ENCODE results near the gene RELA.

RELA gene

DNA sequence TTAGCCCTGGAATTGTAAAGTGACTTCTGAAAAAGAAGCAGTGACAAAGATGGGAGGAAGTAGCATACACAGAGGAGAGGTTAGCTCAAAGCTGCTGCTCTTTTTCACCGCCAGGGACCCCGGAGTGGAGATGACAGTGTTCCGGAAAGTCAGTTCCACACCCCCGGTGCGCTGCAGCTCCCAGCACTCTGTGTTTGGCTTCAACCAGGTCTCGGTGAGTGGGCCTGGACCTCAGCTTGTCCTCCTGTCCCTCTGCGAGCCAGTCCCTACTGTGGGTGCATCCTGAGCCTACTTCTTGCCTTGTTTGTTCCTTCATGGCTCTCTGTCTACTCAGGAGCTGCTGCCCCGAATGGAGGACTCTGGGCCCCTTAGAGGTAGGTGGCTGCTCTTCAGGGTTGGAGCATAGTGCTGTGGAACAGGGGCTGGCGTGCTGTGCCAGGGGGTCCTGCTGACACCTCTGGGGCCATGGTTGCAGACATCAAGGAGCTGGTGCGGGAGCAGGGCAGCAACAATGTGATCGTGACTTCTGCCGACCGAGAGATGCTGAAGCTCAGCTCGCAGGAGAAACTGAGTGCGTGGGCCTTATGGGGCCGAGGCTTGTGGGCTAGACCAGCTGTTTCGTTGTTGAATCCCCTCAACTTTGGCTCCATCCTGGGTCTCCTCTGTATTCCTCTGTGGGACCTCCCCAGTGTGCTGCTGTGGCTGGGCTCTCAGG, 45.4 kb downstream of the RELA start:
- TF ChIP-seq JUND (IDR thresholded peaks at IDR 0.05; ENCODE audit: low read depth): no peak
- in situ Hi-C loops (cut with HindIII; ENCODE audit: low pct_unique_long_range_greater_than_20kb, low sequenced_read_pairs): no loop called here
- DNase-seq (ENCODE audit: low read depth in 1 of 2, low spot score in 1 of 2): no peak

DNA sequence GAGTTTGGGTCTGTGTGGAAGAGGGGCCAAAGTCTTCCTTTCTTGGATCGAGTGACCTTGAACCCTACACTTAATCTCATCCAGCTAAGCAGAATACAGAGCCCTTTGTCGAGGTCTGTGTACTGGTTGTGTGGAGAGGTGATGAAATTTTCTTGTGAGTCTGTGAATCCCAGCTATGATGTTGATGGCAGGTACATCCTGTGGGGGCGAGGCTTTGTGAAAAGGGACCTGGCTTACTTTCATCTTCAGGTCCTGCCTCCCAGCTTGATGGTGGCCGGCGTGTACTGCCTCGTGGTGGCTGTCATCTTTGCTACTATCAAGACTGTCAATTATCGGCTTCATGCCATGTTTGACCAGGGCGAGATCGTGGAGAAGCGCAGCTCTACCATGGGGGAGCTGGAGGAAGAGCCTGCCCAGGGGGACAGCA, 46.1 kb downstream of the RELA start:
- no peak for TF ChIP-seq JUND (IDR thresholded peaks at IDR 0.05; ENCODE audit: low read depth)
- in situ Hi-C loops (cut with HindIII; ENCODE audit: low pct_unique_long_range_greater_than_20kb, low sequenced_read_pairs): no loop called here
- no peak for DNase-seq (ENCODE audit: low read depth in 1 of 2, low spot score in 1 of 2)

DNA sequence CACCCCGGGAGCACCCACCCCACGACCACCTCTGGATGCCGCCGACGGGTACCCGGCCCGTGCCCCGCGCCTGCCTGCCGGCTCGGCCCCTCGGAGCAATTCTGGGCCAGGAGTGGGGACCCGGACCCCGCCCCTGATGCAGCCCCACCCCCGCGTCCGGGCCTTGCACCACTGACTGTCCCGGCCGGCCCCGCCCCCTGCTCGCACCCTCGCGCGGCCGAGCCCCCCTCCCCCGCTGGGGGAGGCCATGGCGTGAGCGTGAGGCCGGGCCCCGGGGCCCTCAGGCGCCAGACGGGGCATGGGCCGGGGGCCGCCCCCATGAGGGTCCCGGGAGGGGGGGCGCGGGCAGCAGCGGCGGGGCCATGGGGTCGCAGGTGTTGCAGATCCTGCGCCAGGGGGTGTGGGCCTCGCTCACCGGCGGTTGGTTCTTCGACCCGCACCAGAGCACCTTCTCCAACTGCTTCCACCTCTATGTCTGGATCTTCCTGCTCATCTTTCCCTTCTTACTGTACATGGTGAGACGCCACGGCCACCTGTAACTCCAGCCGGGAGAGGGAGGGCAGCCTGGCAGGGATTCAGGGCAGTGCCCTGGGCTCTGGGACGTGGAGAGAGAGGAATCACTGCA, 46.7 kb downstream of the RELA start:
- DNase-seq (ENCODE audit: low read depth in 1 of 2, low spot score in 1 of 2): peak; percentile 67 to 70
- no peak for TF ChIP-seq JUND (IDR thresholded peaks at IDR 0.05; ENCODE audit: low read depth)
- in situ Hi-C loops (cut with HindIII; ENCODE audit: low pct_unique_long_range_greater_than_20kb, low sequenced_read_pairs): no loop called here

DNA sequence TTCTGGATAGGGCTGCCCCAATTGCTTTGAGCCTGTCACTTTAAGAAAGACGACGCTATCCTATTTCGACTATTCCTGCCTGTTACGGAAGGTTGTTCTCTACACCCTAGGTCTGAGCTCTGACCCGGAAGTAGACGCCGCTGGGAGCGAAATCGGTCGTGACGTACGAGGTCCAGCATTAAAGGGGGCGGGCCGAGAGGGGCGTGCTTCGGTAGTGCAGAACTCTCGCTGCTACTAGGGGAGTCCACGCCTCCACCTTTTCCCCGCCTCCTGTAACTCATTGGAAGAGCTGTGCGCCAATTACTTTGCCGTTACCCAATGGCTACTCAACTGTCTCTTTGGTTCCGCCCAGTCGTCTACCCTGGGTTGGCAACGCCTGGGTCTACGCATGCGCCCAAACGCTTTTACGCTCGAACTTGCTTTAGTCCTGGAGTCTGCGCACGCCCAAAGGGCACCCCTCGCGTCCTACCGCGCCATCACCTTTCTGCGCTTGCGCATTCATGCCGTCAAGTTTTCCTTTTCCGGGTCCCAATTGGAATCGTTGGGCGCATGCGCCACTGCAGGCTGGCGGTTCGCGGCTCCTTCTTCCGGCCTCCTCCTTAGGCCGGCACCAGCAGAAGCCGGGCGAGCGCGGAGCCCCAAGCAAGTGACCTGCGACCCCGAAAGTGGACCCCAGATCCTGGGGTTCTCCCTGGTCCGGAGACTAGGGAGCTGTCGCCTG, 47.3 kb downstream of the RELA start, which contains the start of gene PCNX3:
PCNX3 (plus strand) TSS at position 548 of the 721 bp plus-strand sequence. CDS start 536 bp downstream, outside the sequence.
- TF ChIP-seq JUND (IDR thresholded peaks at IDR 0.05; ENCODE audit: low read depth): no peak
- peak; percentile 100 for DNase-seq (ENCODE audit: low read depth in 1 of 2, low spot score in 1 of 2)
- in situ Hi-C loops (cut with HindIII; ENCODE audit: low pct_unique_long_range_greater_than_20kb, low sequenced_read_pairs): no loop called here

DNA sequence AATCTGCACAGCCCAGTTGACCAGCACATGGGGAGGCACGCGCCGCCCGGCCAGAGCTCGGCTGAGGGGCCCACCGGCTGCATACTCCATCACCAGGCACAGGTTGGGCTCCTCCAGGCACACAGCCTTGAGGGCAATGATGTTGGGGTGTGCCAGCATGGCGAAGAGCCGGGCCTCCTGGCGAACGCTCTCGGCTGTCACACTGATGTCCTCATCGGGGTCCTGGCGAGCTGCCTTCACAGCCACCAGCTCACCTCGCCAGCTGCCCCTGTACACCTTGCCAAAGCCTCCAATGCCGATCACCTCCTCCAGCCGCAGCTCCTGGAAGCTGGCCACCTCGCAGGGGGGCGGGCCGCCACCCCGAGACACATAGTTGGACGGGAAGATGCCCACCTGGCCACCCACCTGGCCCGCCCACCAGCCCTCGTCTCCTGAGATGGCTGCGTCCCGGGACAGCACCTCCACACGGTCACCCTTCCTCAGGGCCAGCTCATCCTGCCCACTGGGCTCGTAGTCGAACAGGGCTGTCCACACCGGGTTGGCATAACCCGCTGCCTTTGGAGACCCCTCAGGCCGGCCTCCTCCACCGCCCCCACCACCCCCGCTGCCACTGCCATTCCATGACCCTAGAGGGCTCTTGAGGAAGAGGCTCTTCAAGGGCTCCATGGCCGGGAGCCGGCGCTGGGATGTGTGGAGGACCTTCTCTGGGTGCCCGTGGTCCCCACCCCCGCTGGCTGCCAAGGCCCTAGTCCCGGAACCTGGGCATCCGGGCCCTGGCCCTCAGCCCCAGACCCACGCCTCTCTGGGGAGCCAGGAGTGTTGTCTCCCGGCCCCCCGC, 49.4 kb downstream of the RELA start:
- in situ Hi-C loops (cut with HindIII; ENCODE audit: low pct_unique_long_range_greater_than_20kb, low sequenced_read_pairs): no loop called here
- TF ChIP-seq JUND (IDR thresholded peaks at IDR 0.05; ENCODE audit: low read depth): no peak
- peak in 1 of 2 experiments; percentile 58 for DNase-seq (ENCODE audit: low read depth in 1 of 2, low spot score in 1 of 2)

DNA sequence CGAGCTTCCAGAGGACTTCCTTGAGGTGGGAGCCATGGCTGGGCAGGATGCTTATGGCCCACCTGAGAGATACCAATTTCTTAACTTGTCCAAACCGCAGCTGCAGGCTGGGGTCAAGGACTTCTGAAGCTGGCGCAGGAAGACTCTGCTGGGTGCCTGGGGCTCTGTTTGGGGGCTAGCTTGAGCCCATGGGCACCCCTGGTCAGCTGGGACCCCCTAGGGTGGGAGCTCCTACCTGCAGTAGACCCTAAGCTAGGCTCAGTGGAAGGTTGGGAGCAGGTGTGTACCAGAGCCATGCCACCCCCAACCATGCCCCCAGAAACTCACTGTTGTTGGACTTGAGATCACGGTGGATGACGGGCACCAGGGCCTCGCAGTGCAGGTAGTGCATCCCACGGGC, 50.0 kb downstream of the RELA start:
- no peak for TF ChIP-seq JUND (IDR thresholded peaks at IDR 0.05; ENCODE audit: low read depth)
- no peak for DNase-seq (ENCODE audit: low read depth in 1 of 2, low spot score in 1 of 2)
- in situ Hi-C loops (cut with HindIII; ENCODE audit: low pct_unique_long_range_greater_than_20kb, low sequenced_read_pairs): no loop called here

DNA sequence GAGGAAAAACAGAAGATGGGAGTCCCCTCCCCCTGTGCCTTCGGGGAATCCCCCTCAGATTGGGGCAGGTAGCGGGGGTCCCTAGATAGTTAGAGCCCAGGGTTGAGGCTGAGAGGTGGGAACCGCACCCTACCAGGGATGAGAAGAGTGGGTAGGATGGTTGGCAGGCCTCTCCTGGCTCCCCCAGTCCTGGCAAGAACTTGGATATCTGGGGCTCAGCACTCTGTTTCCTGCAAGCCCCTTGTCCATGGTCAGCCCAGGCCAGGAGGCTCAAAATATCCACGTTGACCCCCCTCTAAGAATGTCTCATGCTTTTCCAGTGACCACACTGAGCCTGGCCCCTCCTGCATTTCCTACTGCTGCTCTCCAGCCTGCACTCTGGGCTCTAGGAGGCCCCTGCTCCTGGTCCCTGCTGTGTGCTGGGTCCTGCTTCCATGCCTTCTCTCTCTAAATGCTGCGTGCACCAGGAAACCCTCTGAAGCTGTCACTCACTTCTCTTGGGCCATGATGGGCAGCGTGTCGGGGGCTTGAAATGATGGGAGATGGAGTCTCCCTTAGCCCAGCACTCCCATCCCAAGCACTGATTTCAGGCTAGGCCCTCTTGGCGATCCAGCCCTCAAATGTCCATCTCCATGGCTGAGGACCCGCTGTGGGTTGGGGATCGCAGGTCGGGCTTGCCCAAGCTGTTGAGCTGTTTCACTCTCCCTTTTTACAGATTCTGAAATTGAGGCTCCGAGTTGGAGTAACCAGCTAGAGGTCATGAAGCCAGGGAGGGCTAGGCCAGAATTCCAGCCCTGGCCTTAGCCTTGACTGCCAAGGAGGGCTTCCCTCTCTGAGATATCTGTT, 50.7 kb downstream of the RELA start:
- in situ Hi-C loops (cut with HindIII; ENCODE audit: low pct_unique_long_range_greater_than_20kb, low sequenced_read_pairs): no loop called here
- no peak for TF ChIP-seq JUND (IDR thresholded peaks at IDR 0.05; ENCODE audit: low read depth)
- DNase-seq (ENCODE audit: low read depth in 1 of 2, low spot score in 1 of 2): no peak

DNA sequence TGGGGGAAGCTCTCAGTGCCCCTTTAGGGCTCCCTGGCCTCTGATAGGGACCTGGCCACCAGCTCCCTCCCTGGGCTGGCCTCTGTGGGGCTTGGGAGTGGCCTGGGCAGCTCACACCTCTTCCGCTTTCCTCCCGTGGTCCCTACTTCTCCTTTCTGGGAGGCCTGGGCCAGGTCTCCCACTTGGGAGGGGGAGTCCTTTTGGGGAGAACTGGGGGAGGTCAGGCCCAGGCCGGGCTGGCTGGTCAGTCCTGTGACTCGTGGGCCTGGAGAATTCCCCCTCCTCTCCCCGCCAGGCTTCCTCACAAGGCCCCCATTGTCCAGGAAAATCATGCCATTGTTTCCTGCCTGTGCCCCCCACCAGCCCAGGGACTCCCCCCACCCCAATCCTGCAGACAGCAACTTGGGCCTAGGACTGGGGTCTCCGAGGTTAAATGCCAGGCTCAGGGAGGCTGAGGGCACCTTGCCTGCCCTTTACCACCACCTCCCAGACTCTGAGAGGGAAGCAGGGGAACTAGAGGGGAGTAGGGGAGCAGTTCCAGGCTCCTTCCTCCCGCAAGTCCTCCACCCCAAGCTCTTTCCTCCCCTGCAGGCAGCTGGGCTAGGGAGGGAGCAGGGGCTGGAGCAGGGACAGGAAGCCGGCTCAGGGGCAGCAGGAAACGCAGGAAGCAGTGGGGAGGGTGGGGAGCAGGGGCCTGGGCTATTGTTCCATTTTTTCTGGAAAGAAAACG, 51.5 kb downstream of the RELA start:
- in situ Hi-C loops (cut with HindIII; ENCODE audit: low pct_unique_long_range_greater_than_20kb, low sequenced_read_pairs): no loop called here
- TF ChIP-seq JUND (IDR thresholded peaks at IDR 0.05; ENCODE audit: low read depth): no peak
- DNase-seq (ENCODE audit: low read depth in 1 of 2, low spot score in 1 of 2): no peak

DNA sequence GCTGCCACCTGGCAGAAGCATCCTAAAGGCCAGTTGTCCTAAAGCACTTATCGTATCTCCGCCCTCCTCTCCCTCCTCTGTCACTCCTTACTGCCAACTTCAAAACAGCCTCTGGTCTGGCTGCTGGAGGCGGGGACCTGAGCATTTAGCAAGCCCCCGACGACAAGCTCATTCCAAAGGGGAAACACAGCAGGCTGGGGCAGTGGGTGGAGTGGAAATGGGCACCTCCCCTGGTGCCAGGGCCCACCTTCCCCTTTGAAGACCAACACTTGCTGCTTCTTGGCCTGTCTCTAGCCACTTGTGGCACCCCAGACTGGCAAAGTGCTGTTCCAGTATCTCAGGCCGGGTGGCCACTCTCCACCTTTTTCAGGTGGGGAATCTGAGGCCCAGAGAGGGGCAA, 52.3 kb downstream of the RELA start:
- DNase-seq (ENCODE audit: low read depth in 1 of 2, low spot score in 1 of 2): no peak
- in situ Hi-C loops (cut with HindIII; ENCODE audit: low pct_unique_long_range_greater_than_20kb, low sequenced_read_pairs): no loop called here
- no peak for TF ChIP-seq JUND (IDR thresholded peaks at IDR 0.05; ENCODE audit: low read depth)

DNA sequence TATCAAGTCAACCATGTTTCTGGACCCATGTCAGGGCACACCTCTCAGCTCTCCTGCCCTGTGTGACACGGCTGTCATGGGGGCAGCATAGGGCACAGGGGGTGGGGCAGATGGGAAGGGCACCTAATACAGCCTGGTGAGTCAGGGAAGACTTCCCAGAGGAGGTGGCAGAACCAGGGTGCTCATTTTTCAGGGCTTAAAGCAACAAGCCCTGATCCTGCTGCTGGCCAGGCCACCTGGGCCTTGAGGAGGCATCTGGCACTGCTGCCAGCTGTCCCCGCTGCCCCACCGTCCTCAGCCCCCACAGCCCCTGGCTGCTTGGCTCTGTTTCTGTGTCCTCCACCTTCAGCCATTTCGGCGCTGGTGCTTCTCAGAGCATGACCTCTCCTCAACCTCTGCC, 53.1 kb downstream of the RELA start:
- in situ Hi-C loops (cut with HindIII; ENCODE audit: low pct_unique_long_range_greater_than_20kb, low sequenced_read_pairs): no loop called here
- no peak for TF ChIP-seq JUND (IDR thresholded peaks at IDR 0.05; ENCODE audit: low read depth)
- no peak for DNase-seq (ENCODE audit: low read depth in 1 of 2, low spot score in 1 of 2)

DNA sequence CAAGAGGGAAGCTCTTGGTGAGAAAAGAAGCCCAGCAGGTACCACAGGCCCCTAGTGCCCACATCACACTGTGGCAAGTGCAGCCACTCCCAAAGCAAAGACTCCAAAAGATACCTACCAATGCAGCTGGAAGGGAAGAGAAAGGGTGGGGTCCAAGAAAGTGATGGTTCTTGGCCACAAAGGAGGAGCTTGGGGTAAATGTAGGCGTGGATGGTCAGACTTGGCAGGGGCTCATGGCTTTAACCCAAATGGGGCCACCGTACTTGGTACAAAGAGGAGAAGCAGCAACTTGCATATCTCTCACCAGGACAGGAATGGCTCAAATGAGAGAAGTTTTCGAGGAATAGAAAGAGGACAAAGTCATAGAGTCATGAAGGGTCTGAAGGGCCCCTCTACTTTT, 53.5 kb downstream of the RELA start:
- in situ Hi-C loops (cut with HindIII; ENCODE audit: low pct_unique_long_range_greater_than_20kb, low sequenced_read_pairs): no loop called here
- TF ChIP-seq JUND (IDR thresholded peaks at IDR 0.05; ENCODE audit: low read depth): no peak
- DNase-seq (ENCODE audit: low read depth in 1 of 2, low spot score in 1 of 2): no peak
